Fibroblast of the conjunctiva (primary cell): ENCODE data around the gene RNPEPL1.

ENCODE experiments used
- DNase-seq: peaks from one replicate; pipeline ENCODE4 v3.0.0-alpha.2; 2010; ENCODE audit warnings: low read depth

RNPEPL1 gene

DNA sequence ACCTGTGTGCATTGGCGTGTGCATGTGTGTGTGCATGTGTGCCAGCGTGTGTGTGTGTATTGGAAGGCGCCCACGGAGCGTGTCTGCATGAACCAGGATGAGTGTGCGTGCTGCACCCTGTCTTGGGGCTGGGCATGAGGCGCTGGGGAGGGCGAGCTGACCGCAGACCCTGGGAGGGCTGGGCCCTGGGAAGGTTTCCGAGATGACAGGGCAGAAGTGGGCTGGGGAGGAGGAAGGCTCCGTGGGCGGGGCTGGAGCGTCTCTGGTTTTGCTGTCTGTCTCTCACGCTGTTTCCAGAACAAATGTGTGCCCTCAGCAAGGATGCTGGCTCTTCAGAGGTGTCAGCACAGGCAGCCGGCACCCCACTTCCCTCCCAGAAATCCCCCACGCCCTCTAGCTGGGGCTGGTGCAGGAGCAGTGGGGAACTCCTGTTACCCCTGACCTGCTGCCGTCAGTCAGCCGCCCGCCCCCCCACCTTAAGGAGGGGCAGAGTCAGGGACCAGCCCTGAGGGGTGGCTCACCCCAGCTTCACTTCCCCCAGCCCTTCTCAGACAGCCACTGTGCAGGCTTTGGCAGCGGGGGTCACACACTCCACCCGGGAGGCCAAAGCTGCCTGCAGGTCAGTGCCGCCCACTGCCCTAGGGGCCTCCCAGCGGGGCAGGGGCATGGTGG, 56.8 kb downstream of the RNPEPL1 start, which contains the start of gene GPR35:
Gene GPR35, plus strand, starts transcription at position 531 of the 672 bp plus-strand sequence. CDS start 4,473 bp downstream, outside the sequence.
- DNase-seq: no peak

DNA sequence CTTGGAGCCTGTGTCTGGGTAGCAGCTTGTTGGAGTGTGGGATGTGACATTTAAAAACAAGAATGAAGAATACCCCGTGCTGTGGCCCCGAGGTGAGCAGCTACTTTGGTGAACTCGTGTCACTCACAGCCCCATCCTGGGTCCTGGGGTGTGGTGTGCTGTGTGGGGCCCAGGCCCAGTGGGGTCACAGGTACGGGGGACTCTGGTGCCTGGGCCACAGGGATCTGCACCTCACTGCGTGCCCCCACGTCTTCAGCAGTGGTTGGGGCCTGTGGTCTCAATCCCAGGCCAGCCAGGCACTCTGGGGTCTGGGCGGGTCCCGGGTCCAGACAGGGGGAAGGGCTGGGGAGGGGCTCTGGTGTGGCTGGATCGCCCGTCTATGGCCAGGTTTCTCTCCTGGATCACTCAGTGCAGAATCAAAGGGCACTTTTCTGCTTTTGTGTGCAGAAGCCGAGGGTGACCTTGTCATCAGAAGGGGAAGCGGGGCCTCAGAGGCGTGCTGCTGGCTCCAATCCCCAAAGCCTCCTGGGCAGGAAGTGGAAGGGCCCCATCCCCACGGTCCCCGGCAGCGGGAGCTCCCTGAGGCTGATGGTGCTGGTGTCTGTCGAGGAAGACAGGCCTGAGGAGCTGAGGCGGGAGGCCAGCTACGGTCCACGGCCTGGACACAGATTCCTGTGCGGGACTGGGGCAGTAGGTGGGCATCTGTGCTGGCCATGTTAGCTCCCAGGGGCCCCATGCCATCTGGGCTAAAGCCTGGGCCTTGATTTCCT, 58.4 kb downstream of the RNPEPL1 start:
- no peak for DNase-seq

DNA sequence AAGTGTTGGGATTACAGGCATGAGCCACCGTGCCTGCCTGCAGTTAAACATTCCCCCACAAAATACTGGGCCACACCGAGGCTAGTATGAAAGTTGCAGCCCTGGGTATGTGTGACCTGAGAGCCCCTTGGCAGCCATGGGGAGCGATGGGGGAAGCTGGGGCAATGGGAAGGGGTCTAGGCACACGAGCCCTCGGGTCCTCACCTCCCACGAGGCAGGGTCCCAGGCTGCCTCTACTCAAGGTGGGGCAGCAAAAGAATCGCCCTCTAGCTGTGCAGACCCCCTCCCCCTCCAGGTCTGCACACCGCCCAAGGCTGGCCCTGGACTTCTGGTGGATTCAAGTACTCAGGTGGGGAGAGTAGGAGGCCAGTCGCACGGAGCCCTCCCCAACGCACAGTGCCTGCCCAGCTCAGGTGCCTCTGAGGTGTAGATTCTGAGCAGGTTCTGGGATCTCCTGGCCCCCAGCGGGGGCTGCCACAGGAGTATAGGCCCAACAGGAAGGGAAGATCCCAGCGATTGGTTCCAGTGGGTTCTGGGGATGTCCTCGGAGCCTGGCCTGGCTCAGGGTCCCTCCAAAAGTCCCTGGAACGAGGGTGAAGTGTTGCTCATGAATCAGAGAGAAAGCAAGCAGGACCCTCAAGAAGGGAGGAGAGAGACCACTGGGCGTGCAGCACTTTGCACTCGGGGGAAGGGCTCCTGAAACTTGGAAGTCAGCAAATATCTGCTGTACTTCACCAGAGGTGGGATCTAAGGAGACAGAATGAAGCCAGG, 59.6 kb downstream of the RNPEPL1 start:
- no peak for DNase-seq

DNA sequence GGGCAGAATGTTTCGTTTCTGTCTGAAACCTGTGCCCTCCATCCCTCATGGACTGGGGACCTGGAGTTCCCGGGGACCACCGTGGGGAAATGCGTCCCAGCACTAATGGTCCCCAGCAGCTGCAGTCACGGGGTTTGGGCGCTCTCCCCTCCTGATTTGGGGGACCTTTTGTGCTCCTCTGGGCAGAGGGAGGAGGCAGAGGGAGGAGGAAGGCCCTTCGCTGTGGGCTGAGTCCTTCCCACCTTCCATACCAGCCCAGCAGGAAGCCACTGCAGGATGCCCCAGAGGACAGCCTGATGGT, 60.2 kb downstream of the RNPEPL1 start:
- DNase-seq: no peak

DNA sequence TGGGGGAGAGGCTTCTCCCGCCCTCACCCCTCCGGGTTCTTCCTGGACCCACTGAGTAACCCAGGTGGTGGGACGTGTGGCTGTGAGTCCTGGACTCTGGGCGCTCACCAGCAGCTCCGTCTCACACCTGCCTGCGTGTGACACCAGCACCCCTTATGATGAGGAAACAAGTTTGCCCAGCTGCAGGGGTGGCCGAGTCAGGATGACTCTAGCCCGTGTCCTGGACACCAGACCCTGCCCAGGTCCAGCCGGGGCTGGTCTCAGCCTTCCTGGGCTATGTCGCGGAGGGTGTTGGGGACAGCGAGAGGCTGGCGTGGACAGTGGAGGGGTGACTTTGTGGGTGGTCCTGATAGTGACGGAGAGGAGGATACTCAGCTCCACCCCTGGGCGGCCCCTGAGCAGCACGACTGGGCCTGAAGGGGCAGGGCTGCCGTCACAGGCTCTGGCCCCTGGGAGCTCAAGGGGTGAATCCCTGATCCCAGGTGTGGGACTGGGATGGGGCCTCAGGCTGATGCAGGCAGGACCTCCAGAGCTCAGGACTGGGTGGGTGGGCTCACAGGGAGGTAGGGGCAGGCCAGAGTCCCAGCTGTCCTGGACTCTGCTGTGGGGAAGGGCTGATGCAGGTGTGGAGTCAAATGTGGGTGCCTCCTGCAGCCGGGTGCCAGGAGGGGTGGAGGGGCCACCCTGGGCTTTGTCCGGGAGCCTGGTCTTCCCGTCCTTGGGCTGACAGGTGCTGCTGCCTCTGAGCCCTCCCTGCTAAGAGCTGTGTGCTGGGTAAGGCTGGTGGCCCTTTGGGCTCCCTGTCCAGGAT, 60.7 kb downstream of the RNPEPL1 start:
- no peak for DNase-seq

DNA sequence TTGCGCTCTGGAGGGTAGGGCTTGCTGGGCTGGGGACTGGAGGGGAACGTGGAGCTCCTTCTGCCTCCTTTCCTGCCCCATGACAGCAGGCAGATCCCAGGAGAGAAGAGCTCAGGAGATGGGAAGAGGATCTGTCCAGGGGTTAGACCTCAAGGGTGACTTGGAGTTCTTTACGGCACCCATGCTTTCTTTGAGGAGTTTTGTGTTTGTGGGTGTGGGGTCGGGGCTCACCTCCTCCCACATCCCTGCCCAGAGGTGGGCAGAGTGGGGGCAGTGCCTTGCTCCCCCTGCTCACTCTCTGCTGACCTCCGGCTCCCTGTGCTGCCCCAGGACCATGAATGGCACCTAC, 61.3 kb downstream of the RNPEPL1 start:
- no peak for DNase-seq

DNA sequence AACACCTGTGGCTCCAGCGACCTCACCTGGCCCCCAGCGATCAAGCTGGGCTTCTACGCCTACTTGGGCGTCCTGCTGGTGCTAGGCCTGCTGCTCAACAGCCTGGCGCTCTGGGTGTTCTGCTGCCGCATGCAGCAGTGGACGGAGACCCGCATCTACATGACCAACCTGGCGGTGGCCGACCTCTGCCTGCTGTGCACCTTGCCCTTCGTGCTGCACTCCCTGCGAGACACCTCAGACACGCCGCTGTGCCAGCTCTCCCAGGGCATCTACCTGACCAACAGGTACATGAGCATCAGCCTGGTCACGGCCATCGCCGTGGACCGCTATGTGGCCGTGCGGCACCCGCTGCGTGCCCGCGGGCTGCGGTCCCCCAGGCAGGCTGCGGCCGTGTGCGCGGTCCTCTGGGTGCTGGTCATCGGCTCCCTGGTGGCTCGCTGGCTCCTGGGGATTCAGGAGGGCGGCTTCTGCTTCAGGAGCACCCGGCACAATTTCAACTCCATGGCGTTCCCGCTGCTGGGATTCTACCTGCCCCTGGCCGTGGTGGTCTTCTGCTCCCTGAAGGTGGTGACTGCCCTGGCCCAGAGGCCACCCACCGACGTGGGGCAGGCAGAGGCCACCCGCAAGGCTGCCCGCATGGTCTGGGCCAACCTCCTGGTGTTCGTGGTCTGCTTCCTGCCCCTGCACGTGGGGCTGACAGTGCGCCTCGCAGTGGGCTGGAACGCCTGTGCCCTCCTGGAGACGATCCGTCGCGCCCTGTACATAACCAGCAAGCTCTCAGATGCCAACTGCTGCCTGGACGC, 61.9 kb downstream of the RNPEPL1 start:
- no peak for DNase-seq
